DOHH2 (cell line): Measurements from ENCODE around the gene OPN5.

ENCODE experiments used
- H3F3A ChIP-seq: fragments of 200-600 bp; sonication (generic), shearing (Covaris generic); 2 replicates; pipeline ENCODE4 v1.6.0; 2016; ENCODE audit warnings: antibody characterized with exemption, mild to moderate bottlenecking; ENCODE audit not compliant: control insufficient read depth, insufficient read depth
- H3K27ac ChIP-seq: fragments of 200-600 bp; sonication (generic); 2 replicates; pipeline ENCODE4 v1.5.1; 2014; ENCODE audit warnings: low read depth, mild to moderate bottlenecking, low read length, moderate library complexity
- H3K27me3 ChIP-seq: fragments of 200-600 bp; sonication (generic); 2 replicates; pipeline ENCODE4 v1.6.1; 2014; ENCODE audit warnings: mild to moderate bottlenecking, low read length, mixed read lengths; ENCODE audit not compliant: control insufficient read depth
- H3K36me3 ChIP-seq: fragments of 200-600 bp; sonication (generic); 2 replicates; pipeline ENCODE4 v1.6.1; 2014; ENCODE audit warnings: mild to moderate bottlenecking, low read length, moderate library complexity, mixed read lengths; ENCODE audit not compliant: control insufficient read depth
- H3K4me1 ChIP-seq: fragments of 200-600 bp; sonication (generic); 2 replicates; pipeline ENCODE4 v1.6.1; 2014; ENCODE audit warnings: mild to moderate bottlenecking, low read length, mixed read lengths; ENCODE audit not compliant: control insufficient read depth
- H3K4me2 ChIP-seq: fragments of 200-600 bp; sonication (generic); 2 replicates; pipeline ENCODE4 v1.6.0; 2014; ENCODE audit warnings: mild to moderate bottlenecking, low read length, moderate library complexity
- H3K4me3 ChIP-seq: fragments of 200-600 bp; sonication (generic); 2 replicates; pipeline ENCODE4 v1.5.1; 2014; ENCODE audit warnings: mild to moderate bottlenecking, low read length, mixed read lengths
- H3K79me2 ChIP-seq: fragments of 200-600 bp; sonication (generic); 2 replicates; pipeline ENCODE4 v1.6.1; 2014; ENCODE audit warnings: mild to moderate bottlenecking, low read length, mixed read lengths; ENCODE audit not compliant: control insufficient read depth
- H3K9me2 ChIP-seq: fragments of 200-600 bp; sonication (generic); replicated peaks from 2 replicates; pipeline ENCODE4 v1.6.1; 2014; ENCODE audit warnings: mild to moderate bottlenecking, low read length, mixed read lengths; ENCODE audit not compliant: control insufficient read depth
- H3K9me3 ChIP-seq: fragments of 200-600 bp; sonication (generic); 2 replicates; pipeline ENCODE4 v1.6.1; 2014; ENCODE audit warnings: antibody characterized with exemption, low read length, mixed read lengths; ENCODE audit not compliant: control insufficient read depth, insufficient read depth
- H4K20me1 ChIP-seq: fragments of 200-600 bp; sonication (generic); 2 replicates; pipeline ENCODE4 v1.6.0; 2014; ENCODE audit warnings: low read depth, mild to moderate bottlenecking, antibody characterized with exemption, low read length, moderate library complexity; ENCODE audit not compliant: control insufficient read depth, insufficient read depth
- EZH2phosphoT487 ChIP-seq: fragments of 200-600 bp; sonication (generic); IDR thresholded peaks from 2 replicates; pipeline ENCODE4 v1.6.1; 2017; ENCODE audit warnings: borderline replicate concordance, mild to moderate bottlenecking, antibody characterized with exemption, low read length, moderate library complexity, mixed read lengths
- TF ChIP-seq, protein P1 (sequence below): fragments of 200-600 bp; sonication (generic); IDR thresholded peaks from one replicate; pipeline ENCODE4 v1.5.1; 2014; ENCODE audit warnings: antibody characterized with exemption, mild to moderate bottlenecking, low read depth, low read length; ENCODE audit not compliant: poor library complexity, severe bottlenecking

The OPN5 gene

DNA sequence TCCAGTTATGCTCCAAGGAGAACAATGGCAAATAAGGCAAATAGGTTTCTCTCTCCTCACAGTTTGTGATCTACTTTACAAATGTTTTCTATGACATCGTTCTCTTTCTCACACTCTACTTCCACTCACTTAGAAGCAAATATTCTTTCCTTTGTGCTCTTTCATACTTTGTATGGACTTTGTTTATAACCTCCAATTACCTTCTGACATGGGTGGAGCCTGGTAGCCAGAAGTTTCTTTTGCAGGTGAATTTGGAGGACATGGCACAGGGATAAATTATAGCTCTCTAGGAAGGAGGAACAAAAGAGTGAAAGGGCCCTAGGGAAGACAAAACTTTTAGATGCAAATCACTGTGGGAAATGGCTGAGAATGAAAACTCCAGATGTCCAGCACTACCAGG is 69.3 kb downstream of the OPN5 start:
- Histone ChIP-seq H3K4me1 (no peaks in the 10 kb centered on the region), H3K9me3 (no peaks in the 10 kb centered on the region), H3K4me3 (no peak overlapping the region), H3K27ac (no peak overlapping the region), H3K36me3 (no peaks in the 10 kb centered on the region), H3K9me2 (no peaks in the 10 kb centered on the region), H3F3A (no peaks in the 10 kb centered on the region), H3K4me2 (no peak overlapping the region), H3K27me3 (no peaks in the 10 kb centered on the region), H3K79me2 (no peaks in the 10 kb centered on the region), H4K20me1 (no peaks in the 10 kb centered on the region)
- TF ChIP-seq, protein P1, sequence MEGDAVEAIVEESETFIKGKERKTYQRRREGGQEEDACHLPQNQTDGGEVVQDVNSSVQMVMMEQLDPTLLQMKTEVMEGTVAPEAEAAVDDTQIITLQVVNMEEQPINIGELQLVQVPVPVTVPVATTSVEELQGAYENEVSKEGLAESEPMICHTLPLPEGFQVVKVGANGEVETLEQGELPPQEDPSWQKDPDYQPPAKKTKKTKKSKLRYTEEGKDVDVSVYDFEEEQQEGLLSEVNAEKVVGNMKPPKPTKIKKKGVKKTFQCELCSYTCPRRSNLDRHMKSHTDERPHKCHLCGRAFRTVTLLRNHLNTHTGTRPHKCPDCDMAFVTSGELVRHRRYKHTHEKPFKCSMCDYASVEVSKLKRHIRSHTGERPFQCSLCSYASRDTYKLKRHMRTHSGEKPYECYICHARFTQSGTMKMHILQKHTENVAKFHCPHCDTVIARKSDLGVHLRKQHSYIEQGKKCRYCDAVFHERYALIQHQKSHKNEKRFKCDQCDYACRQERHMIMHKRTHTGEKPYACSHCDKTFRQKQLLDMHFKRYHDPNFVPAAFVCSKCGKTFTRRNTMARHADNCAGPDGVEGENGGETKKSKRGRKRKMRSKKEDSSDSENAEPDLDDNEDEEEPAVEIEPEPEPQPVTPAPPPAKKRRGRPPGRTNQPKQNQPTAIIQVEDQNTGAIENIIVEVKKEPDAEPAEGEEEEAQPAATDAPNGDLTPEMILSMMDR, result no peak
- TF ChIP-seq EZH2phosphoT487, result no peak

DNA sequence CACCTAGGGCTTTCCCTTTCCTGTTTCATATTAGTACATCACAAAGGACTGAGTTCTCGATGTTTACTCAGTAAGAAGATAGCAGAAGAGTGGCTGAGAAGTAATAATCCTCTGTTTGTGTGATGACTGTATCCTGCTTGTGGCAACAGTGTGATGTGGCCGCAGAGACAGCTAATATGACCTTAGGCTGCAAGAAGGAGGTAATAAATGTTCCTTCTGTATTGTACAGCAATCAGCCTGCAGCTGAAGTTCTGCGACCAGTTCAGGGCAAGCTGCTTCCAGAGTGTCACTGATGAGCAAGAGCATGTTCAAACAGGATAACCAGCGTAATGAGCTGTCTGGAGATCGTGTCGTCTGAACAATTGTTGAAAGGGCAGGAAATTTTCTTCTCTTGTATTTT is 70.9 kb downstream of the OPN5 start:
- TF ChIP-seq EZH2phosphoT487, result no peak
- TF ChIP-seq, protein P1, result no peak
- no peaks in the 10 kb centered on the region for H3K79me2 ChIP-seq
- no peak overlapping the region for H3K27ac ChIP-seq
- no peaks in the 10 kb centered on the region for H3K4me1 ChIP-seq
- H3K4me3 ChIP-seq, result no peak overlapping the region
- H3K27me3 ChIP-seq, result no peaks in the 10 kb centered on the region
- no peaks in the 10 kb centered on the region for H3K9me3 ChIP-seq
- H3K9me2 ChIP-seq, result no peaks in the 10 kb centered on the region
- no peaks in the 10 kb centered on the region for H3K36me3 ChIP-seq
- no peaks in the 10 kb centered on the region for H3F3A ChIP-seq
- no peaks in the 10 kb centered on the region for H4K20me1 ChIP-seq
- H3K4me2 ChIP-seq, result no peak overlapping the region

DNA sequence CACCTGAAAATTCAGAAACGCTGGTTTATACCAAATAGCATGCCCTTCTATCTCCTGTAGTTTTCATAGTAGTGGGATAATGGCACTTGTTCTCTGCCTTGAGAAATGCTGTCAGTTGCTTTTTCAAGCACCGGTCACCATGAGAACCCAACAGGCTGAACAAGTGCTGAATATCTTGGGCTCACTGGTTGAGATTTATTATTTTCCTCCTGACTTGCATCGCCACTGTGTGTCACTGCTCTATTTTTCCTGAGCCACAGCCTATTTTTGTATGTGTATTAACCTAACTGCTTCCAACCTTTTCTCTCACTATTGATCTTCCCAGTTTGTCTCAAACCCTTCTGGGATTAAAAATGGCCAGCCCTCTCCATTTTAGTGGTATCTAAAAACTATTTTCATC is 71.9 kb downstream of the OPN5 start:
- TF ChIP-seq EZH2phosphoT487, result no peak
- TF ChIP-seq, protein P1, result no peak
- Histone ChIP-seq H3K4me1 (no peaks in the 10 kb centered on the region), H4K20me1 (no peaks in the 10 kb centered on the region), H3K27ac (no peak overlapping the region), H3K4me3 (no peak overlapping the region), H3K9me2 (no peaks in the 10 kb centered on the region), H3K9me3 (no peaks in the 10 kb centered on the region), H3K36me3 (no peaks in the 10 kb centered on the region), H3K79me2 (no peaks in the 10 kb centered on the region), H3K4me2 (no peak overlapping the region), H3F3A (no peaks in the 10 kb centered on the region), H3K27me3 (no peaks in the 10 kb centered on the region)

DNA sequence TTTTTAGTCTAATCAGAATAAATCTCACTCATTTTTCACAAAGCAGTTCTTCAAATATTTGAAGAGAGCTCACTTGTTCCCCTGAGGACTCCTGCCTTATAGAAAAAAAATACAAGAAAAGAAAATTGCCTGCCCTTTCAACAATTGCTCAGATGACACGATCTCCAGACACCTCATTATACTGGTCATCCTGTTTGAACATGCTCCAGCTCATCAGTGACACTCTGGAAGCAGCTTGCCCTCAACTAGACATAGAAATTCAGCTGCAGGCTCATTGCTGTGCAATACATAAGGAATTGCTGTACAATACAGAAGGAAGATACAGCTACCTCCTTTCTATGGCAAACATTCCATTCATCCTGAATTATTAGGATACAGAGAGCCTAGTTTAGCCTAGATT is 73.1 kb downstream of the OPN5 start:
- Histone ChIP-seq H3K9me3 (no peaks in the 10 kb centered on the region), H4K20me1 (no peaks in the 10 kb centered on the region), H3F3A (no peaks in the 10 kb centered on the region), H3K4me1 (no peaks in the 10 kb centered on the region), H3K27me3 (no peaks in the 10 kb centered on the region), H3K27ac (no peak overlapping the region), H3K4me2 (no peak overlapping the region), H3K9me2 (no peaks in the 10 kb centered on the region), H3K4me3 (no peak overlapping the region), H3K36me3 (no peaks in the 10 kb centered on the region), H3K79me2 (no peaks in the 10 kb centered on the region)
- no peak for TF ChIP-seq EZH2phosphoT487
- TF ChIP-seq, protein P1, result no peak
